GM21360 (cell line): Measurements from ENCODE around the gene PPP1R11.

ENCODE experiments used
- ATAC-seq: cut with Tn5 transposase; IDR thresholded peaks from one replicate; pipeline ENCODE4 v1.9.1; 2021; ENCODE audit warnings: mild to moderate bottlenecking, moderate library complexity; ENCODE audit not compliant: unreplicated experiment

The PPP1R11 gene

GRCh38 chr6:30061092-30061857 lies 5.7 kb upstream of the PPP1R11 start, which contains the start of gene POLR1H:
TSS of gene POLR1H (plus strand) at chr6:30061265. CDS start at chr6:30061525, 260 bp downstream.
- ATAC-seq: peak; percentile 88

GRCh38 chr6:30061858-30062458 lies 5.0 kb upstream of the PPP1R11 start:
- no peak for ATAC-seq

DNA sequence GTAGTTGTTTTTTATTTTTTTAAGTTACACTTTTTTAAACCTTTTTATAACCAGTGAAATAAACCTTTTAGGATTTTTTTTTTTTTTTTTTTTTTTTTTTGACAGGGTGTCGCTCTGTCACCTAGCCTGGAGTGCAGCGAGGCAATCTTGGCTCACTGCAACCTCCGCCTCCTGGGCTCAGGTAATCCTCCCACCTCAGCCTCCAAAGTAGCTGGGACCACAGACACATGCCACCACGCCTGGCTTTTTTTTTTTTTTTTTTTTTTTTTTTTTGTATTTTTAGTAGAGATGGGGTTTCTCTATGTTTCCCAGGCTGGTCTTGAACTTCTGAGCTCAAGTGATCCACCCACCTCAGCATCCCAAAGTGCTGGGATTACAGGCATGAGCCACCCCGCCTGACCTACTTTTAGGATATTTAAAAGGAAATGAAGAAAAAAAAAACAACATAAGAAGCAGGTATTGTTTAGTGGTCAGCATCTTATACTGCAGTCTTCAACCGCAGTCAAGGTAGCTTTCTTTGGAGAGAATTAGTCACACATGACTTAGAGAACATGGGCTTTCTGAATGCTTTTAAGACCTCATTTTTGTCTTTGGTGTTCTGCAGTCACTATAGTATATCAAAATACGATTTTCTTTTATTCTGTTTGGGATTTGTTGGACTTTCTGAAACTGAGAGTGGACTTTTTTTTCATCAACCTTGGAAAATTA lies 4.4 kb upstream of the PPP1R11 start:
- ATAC-seq: no peak

DNA sequence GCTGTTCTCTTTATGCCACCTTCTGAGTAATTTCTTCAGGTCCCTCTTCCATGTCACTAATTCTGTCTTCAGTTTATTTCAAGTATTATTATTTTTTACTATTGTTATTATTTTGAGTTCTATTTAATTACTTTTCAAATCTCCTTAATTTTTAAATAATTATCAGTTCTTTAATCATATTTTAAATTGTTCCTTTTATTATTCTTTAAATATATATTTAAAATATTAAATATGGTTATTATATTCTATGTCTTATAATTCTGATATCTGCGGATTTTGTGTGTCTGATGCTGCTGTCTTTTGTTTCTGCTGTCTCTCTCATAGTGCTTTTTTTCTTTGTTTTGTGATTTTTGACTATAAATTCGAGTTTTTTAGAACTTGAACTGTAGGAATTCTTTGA lies 3.7 kb upstream of the PPP1R11 start:
- no peak for ATAC-seq

GRCh38 chr6:30066082-30066481 lies 916 bp upstream of the PPP1R11 start:
- no peak for ATAC-seq

GRCh38 chr6:30067460-30068139 lies 602 bp downstream of the PPP1R11 start:
- ATAC-seq: no peak

DNA sequence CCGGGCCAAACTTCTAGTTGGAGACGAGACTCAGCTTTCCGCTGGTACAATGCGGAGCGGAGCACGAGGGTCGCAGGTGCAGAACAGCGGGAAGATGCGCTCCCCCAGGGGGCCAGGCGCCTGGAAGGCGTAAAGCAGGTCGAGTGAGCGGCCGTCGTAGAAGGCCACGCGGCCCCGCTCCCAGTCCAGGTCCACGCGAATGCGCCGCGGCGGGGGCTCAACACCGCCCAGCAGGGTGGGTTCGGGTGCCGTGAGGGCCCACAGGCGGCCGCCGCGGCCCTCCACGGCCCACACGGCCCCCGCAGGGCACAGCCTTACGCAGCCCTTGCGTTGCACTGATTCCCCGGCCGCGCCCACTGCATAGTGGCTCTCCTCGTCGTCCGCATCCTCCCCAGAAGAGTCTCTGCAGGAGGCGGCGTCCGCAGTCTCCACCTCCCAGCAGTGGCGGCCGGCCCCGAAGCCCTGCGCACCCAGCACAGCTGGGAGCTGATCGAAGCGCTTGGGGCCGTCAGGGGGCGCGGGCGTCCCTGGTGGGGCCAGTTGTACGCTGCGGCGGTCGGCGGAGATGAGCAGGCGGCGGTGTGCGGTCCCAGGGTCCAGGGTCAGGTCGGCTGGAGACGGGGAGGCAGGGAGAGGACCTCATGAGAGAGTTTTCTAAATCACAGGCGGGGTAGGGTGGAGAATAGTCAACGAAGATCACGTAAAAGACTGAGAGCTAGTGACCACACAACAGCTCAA lies 4.3 kb downstream of the PPP1R11 start:
- no peak for ATAC-seq

DNA sequence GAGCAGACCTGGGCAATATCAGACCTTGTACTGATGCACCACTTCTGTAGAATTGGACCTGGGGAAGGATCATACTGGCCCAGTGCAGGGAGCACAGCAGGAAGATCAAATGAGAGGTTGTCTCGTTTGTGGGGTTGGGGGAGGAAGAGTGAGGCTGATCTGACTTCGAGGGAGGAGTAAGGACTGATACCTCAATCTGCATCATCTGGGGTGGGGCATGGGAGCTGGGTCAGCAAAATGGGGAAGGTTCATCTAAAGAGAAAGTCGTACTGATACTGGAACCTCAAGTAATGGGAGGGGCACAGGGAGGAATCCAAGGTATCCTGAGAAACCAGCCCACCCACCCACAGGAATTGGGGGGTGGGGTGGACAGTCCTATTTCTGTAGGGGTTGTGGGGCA lies 4.9 kb downstream of the PPP1R11 start:
- no peak for ATAC-seq

DNA sequence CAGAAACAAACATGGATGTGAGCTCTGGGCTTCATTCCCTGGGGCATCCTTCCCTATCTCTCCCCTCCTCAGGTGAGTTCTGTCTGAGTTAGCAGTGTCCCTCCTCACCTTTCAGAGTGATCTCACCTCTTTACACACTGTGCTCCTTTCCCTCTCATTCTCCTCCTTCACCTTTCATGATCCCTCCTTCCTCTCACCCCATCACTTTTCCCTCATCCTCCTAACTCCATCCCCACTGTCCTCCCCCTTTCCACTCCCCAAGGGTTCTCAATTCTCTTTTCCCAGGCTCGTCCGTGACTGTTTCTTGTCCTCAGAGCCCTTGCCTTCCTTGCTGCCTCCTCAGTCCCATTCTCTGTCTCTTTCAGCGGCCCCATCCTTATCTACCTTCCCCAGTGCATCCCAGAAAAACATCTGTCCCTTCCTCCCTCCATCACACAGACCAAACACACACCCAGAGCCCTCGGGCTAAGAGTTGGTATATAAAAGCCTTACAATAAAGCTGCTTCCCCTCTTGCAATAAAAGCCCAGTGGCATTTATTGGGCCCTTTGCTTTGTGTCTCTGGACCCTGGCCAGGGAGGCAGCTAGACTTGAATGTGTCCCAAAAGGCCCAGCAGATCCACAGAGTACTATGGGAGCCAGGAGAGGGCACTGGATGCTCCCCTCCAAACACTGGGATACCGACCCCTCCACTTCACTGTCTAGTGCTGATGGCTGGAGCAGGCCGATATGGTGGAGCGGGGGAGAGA lies 6.7 kb downstream of the PPP1R11 start:
- ATAC-seq: no peak

DNA sequence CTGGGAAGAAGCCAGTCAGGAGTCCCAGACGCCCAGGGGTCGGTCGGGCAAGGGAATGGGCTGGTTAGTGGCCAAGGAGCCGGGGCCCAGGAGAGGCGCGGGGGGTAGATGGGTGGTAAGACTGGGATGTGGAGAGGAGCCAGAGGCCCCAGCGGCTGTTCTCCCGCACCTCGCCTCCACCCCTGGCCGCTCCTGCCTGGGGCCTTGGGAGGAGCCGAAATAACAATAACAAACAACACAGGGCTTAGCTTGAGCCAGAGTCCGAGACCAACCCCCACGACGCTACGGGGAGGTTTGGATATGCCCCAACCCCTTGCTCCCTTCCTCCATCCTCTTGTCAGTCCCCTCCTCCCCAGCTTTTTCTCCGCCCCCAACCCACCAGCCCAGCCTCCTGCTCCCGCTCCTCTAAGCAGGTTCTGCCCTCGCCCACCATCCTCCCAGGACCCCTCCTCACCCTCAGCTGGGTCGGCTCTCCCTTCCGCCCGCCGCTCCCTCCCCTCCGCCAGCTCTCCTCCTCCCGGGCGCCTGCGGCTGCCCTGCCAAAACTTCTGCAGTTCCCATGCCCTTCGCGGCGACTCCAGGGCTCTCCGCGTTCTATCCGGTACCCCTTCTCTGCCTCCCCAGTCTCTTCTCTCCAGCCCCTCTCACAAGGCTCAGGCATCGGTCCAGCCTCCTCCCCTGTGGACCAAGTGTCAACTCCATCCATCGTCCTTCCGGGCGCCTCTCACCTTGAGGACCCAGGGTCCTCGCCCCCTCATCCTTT lies 7.5 kb downstream of the PPP1R11 start:
- ATAC-seq: no peak

DNA sequence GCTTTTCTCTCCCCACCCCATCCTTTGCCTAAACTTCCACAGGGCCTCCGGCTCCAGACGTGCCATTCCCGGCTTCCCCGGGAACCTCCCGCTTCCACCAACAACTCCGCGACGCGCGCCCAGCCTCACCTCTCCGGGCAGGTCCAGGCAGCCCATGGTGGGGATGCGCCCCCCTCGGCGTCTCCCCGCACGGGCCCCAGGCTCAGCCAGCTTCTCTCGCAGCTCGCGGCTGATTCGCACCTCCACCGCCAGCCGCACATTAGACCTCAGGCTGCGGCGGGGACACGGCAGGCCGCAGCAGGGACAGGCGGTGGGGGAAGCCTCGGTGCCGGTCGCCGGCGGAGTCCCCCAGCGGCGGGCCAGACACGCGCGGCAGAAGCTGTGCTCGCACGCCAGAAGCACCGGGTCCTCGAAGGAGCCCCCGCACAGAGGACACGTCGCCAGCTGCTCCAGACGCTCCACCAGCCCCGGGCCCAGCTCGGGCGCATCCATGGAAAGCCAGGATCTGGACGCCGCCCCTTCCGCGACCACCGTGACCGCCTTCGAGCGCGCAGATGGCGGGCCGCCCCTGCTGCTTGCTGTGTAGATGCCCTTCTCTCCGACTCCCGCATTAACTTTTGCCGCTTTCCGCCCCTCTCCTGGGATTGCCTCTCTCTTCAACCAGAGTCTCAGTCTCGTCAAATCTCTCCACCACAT lies 8.2 kb downstream of the PPP1R11 start, which contains the start of gene RNF39:
Gene RNF39 (minus strand): TSS at position 676 of the 696 bp plus-strand sequence. CDS start 184 bp downstream, at position 492.
- no peak for ATAC-seq

GRCh38 chr6:30075790-30076732 lies 9.1 kb downstream of the PPP1R11 start:
- ATAC-seq: no peak

- ATAC-seq: no peak
Observed at GRCh38 chr6:30077218-30077617, 10.2 kb downstream of the PPP1R11 start.

- no peak for ATAC-seq
Observed at GRCh38 chr6:30087876-30088275, 20.9 kb downstream of the PPP1R11 start.

DNA sequence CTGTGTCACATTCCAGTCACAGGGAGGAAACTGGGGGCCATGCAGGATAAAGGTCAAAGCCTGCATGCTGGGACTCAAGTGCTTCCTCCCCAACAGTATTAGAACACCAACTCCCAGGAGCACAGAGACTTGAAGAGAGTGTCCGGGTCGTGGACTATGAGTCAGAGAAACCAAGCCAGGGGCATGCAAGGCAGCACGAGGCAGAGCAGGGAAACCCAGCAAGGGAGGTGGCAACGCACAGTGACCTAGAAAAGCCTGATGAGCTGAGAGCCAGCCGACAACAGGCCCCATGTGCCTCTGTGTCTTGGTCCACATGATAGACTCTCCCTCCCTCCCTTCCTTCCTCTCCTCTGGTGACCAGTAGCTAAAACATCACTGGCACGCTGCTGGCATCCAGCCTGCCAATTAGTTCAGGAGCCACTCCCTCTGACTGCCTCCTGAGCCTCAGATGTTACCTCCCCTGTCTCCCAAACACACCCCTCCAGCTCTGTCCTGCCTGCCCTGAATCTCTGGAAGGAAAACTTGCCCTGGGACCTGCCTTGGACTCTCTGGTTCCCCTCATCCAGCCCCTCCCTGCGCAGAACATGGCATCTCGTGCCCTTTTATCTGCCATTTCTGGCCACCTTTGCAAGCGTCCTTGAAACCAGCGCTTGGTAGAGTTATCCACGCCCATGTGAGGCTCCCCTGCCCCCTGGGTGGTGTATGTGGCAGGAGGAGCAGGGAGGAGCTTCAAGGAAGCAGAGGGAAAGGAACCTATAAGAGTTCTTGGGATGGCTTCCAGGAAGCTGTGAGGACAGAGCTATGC lies 24.8 kb downstream of the PPP1R11 start:
- ATAC-seq: no peak

DNA sequence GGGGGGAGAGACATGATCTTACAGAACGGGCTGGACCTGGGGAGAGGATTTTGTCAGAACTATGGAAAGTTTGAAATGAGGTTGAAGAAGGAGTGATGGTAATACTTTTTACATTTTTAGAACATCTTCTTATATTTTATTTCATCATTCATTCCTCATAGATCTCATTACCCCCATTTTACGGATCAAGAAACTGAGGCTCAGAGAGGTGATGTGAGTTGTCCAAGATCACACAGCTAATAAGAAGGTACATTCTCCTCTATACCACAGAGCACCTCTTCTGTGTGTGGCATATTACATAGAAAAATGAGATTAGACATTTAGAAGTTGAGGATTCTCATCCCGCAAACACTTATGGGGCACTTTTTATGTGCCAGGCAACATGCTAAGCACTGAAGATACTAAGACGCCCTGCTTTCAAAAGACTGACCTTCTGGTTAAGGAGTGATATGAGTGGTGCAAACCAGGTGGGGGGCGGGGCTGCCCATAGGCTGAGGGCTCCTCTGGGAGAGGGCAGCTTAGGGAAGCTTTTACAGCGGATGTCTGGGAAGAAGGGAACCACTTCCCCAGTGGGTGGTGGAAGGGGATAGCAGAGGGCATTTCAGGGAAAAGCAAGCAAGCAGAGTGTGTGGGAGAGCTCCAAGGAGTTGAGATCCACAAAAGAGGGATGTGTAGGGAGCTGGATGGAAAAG lies 26.0 kb downstream of the PPP1R11 start:
- no peak for ATAC-seq
